ENCODE results near the gene SPEN.

SPEN gene

DNA sequence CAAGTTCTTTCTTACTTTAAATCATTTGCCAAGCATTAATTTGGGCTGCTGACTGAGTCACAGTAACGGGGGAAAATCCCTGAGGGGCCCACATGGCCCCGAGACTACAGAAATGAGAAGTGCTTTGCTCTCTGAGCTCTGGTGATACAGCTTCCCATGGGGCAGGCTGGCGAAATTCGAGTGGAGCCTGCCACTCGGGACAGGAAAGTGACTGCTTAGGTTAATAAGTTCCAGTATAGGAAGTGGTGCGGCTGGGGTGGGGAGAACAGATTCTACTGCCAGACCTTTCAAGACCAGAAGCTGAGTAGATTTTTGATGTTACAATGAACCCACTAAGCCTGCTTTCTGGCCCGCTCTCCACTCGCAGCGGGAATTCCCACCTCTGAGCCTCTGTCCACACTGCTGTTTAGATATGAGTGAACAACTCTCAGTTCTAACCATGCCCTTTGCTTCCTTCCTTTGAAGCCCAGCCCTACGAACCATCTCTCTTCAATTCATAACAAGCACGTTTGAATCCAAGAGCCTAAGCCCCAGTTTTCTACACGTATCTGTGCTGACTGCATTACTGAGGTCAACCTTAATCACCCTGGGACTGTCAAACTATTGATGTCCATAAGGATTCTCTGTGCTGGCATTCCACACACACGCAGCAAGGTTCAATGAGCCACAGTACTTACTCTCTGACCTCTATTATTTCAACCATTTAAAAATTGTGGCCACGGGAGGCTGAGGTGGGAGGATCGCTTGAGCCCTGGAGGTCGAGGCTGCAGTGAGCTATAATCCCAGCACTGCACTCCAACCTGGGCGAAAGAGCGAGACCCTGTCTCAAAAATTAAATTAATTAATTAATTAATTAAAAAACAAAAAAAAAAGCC, 118.8 kb downstream of the SPEN start:
- peak overlapping the region; percentile 21 for H3K4me3 ChIP-seq (ENCODE audit: low read length)
- TF ChIP-seq, protein P1, sequence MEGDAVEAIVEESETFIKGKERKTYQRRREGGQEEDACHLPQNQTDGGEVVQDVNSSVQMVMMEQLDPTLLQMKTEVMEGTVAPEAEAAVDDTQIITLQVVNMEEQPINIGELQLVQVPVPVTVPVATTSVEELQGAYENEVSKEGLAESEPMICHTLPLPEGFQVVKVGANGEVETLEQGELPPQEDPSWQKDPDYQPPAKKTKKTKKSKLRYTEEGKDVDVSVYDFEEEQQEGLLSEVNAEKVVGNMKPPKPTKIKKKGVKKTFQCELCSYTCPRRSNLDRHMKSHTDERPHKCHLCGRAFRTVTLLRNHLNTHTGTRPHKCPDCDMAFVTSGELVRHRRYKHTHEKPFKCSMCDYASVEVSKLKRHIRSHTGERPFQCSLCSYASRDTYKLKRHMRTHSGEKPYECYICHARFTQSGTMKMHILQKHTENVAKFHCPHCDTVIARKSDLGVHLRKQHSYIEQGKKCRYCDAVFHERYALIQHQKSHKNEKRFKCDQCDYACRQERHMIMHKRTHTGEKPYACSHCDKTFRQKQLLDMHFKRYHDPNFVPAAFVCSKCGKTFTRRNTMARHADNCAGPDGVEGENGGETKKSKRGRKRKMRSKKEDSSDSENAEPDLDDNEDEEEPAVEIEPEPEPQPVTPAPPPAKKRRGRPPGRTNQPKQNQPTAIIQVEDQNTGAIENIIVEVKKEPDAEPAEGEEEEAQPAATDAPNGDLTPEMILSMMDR (conservative IDR thresholded peaks at IDR 0.05; ENCODE audit: low read length): no peak
- DNase-seq (ENCODE audit: low read depth): peak; percentile 46

DNA sequence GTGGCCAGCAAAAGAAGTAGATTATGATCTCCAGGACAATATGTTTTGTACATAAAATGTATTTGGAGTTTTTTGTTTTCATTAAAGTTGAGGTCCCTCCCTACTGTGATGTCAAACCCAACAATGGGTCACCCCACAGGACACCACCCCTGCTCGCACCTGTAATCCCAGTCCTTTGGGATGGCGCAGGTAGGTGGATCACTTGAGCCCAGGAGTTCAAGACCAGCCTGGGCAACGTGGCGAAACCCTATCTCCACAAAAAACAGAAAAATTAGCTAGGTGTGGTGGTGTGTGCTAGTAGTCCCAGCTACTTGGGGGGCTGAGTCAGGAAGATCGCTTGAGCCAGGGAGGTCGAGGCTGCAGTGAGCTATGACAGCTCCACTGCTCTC, 119.4 kb downstream of the SPEN start:
- no peak for DNase-seq (ENCODE audit: low read depth)
- no peak overlapping the region for H3K4me3 ChIP-seq (ENCODE audit: low read length)
- TF ChIP-seq, protein P1 (conservative IDR thresholded peaks at IDR 0.05; ENCODE audit: low read length): no peak

DNA sequence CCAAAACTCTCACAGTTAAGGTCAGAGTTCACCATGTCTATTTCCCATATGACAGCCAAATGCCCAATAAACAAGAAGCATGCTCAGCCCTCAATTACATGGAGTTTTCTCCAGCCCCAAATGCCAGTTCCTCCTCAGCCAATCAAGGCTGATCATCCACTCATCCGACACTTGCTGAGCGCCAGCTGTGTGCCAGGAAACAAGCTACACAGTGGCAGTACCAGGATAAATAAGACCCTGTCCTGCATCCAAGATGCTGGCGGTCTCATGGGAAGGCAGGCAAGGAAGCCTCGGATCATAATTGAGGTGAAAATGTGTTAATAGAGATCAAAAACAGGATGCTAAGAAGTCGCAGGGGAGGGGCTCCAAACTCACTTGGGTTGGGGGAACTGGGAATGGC, 120.7 kb downstream of the SPEN start:
- TF ChIP-seq, protein P1 (conservative IDR thresholded peaks at IDR 0.05; ENCODE audit: low read length): no peak

DNA sequence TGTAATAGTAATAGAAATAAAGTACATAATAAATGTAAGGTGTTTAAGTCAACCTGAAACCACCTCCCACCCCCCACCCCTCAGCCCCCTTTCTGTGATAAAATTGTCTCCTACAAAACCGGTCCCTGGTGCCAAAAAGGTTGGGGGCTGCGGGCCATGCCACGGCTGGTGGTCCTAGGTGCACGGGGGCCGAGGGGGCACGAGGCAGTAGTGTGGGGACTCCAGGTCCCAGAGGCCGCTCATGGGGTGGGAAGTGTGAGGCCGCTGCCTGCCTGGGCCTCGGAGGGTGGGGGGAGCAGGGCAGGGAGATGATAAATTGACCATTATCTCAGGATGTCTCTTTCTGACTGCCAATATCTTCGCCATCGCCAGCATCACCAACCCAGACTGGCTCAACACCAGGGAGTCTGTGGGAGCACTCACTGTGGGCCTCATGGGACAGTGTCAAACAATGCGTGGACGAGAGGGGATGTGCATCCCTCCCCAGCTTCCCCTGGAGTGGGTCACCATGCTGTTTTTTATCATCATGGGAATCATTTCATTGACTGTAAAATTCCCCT, 121.9 kb downstream of the SPEN start:
- H3K4me3 ChIP-seq (ENCODE audit: low read length): no peak overlapping the region
- TF ChIP-seq, protein P1 (conservative IDR thresholded peaks at IDR 0.05; ENCODE audit: low read length): no peak
- no peak for DNase-seq (ENCODE audit: low read depth)

More for the DNA sequence above, 120.7 kb downstream of the SPEN start:
- DNase-seq (ENCODE audit: low read depth): no peak
- H3K4me3 ChIP-seq (ENCODE audit: low read length): no peak overlapping the region

DNA sequence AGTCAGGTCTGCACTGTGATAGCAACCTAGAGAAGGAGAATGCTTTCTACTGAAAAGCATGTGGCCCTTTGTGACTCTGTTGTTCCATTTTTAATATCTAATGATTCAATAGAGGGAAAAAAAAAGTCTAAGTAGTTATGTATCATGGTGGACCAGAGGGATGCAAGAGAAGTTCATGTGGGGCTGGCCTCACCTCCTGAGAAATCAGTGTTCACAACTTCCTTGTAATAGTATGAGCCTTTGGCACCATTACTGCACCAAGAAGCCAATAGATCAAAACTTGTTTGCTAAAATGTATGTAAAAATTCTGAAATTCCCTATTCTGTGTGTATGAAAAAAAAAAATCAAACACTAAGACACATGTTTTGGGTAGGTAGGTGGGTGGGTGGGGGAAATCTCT, 123.4 kb downstream of the SPEN start:
- TF ChIP-seq, protein P1 (conservative IDR thresholded peaks at IDR 0.05; ENCODE audit: low read length): no peak
- no peak for DNase-seq (ENCODE audit: low read depth)

DNA sequence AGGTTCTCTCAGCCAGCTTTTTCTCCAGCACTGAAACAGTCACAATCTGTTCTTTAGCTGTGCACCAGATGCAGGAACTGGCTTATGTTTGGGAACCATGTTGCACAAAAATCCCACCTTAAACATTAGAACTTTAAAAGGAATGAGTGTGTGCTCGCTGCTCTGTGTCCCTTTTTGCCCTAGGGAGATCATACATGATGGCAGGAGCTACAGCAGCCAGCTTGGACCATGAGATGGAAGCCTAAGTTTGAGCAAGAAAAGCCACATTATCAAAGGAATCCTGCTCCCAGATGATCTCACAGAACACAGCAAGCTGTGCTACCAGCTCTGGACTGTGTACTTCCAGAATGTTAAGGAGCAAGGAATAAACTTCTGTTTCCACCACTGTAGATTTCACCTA, 124.9 kb downstream of the SPEN start:
- H3K4me3 ChIP-seq (ENCODE audit: low read length): no peak overlapping the region
- no peak for DNase-seq (ENCODE audit: low read depth)
- TF ChIP-seq, protein P1 (conservative IDR thresholded peaks at IDR 0.05; ENCODE audit: low read length): no peak

More for the DNA sequence above, 123.4 kb downstream of the SPEN start:
- H3K4me3 ChIP-seq (ENCODE audit: low read length): no peak overlapping the region

DNA sequence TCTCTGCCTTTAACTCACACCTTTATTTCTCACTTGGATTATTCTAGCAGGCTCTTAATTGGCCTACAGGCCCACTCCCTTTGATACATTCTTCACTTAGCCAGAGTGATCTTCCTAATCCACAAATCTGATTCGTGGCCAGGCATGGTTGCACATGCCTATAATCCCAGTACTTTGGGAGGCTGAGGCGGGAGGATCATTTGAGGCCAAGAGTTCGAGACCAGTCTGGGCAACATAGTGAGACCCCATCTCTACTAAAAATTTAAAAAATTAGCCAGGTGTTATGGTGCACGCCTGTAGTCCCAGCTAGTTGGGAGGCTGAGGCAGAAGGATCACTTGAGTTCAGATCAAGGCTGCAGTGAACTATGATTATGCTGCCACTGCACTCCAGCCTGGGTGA, 126.3 kb downstream of the SPEN start:
- DNase-seq (ENCODE audit: low read depth): no peak
- H3K4me3 ChIP-seq (ENCODE audit: low read length): no peak overlapping the region
- TF ChIP-seq, protein P1 (conservative IDR thresholded peaks at IDR 0.05; ENCODE audit: low read length): no peak
